Liver (tissue), 2 donors: ENCODE measurements around the gene GRM3.

Source experiments
- CTCF ChIP-seq: fragments of 150-350 bp; IDR thresholded peaks from 2 replicates; pipeline ENCODE4 v1.5.1; 2017; ENCODE audit warnings: improper control_type of control experiment, low read depth, low read length; ENCODE audit not compliant: missing input control
- ZBTB33 ChIP-seq: IDR thresholded peaks from 2 replicates; pipeline ENCODE4 v1.6.1; 2016; ENCODE audit warnings: antibody characterized with exemption
- donor health status: healthy.

DNA sequence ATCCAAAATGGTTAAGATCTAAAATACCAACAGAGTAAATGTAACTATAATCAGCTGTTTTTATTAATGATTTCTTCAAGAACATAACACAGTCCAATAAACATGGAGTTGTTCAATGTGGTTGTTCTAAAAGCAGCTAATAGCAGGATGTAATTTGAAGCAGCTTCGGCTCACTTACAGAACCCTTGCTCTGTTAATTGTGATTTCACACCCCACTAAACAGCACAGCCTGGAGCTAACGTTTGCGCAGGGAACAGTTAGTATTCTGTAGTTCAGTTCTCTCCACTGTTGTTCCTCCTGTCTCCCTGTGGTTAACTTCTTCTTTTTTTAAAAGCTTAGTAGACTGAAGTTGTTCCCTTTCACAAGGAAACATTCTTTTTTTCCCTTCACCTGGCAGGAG lies 104.0 kb downstream of the GRM3 start:
- TF ChIP-seq ZBTB33: no peak
- no peak for TF ChIP-seq CTCF
